RWPE2 (cell line): Measurements from ENCODE around the gene TET1.
"Not testable (repeated sequence)": the region's sequence is repeated elsewhere in the genome, so short reads cannot be mapped to it uniquely, and the experiment has no call there.

Experiments used
- ATAC-seq: fragments of 200-7000 bp; cut with Tn5 transposase; 3 replicates; pipeline ENCODE4 v1.9.1; 2021; ENCODE audit warnings: low read depth
- DNase-seq: peaks from one replicate; pipeline ENCODE4 v3.0.0-alpha.2; 2020; ENCODE audit warnings: low spot score
- H3K27ac ChIP-seq: fragments of 450-650 bp; 2 replicates; pipeline ENCODE4 v1.5.1; 2017; ENCODE audit warnings: mild to moderate bottlenecking; ENCODE audit not compliant: poor library complexity, severe bottlenecking
- H3K27me3 ChIP-seq: fragments of 250-450 bp; sonication (Bioruptor Pico); 2 replicates; pipeline ENCODE4 v1.5.1; 2021; ENCODE audit warnings: mild to moderate bottlenecking, moderate library complexity; ENCODE audit not compliant: insufficient read depth, poor library complexity, severe bottlenecking
- H3K36me3 ChIP-seq: fragments of 250-450 bp; sonication (Bioruptor Pico); 2 replicates; pipeline ENCODE4 v1.5.1; 2020; ENCODE audit warnings: low read depth, mild to moderate bottlenecking, moderate library complexity
- H3K4me1 ChIP-seq: fragments of 250-450 bp; sonication (Bioruptor Pico); 2 replicates; pipeline ENCODE4 v1.5.1; 2021; ENCODE audit warnings: mild to moderate bottlenecking, moderate library complexity; ENCODE audit not compliant: insufficient read depth, poor library complexity, severe bottlenecking
- H3K4me3 ChIP-seq: fragments of 250-450 bp; sonication (Bioruptor Pico); 2 replicates; pipeline ENCODE4 v1.5.1; 2021; ENCODE audit warnings: mild to moderate bottlenecking, moderate library complexity; ENCODE audit not compliant: severe bottlenecking
- H3K9me3 ChIP-seq: fragments of 250-450 bp; sonication (Bioruptor Pico); 2 replicates; pipeline ENCODE4 v1.5.1; 2021; ENCODE audit warnings: mild to moderate bottlenecking, moderate library complexity; ENCODE audit not compliant: severe bottlenecking
- CTCF ChIP-seq: fragments of 450-650 bp; IDR thresholded peaks from one replicate; pipeline ENCODE4 v1.5.1; 2017; ENCODE audit warnings: mild to moderate bottlenecking, moderate library complexity; ENCODE audit not compliant: poor library complexity, severe bottlenecking

Gene TET1

GRCh38 chr10:68619595-68619994 lies 59.5 kb downstream of the TET1 start:
- Histone ChIP-seq H3K27me3 (no peaks in the 10 kb centered on the region), H3K36me3 (no peaks in the 10 kb centered on the region), H3K4me3 (no peak overlapping the region), H3K4me1 (no peaks in the 10 kb centered on the region), H3K27ac (no peak overlapping the region), H3K9me3 (no peaks in the 10 kb centered on the region)
- ATAC-seq: no peak
- TF ChIP-seq CTCF: no peak
- DNase-seq: no peak

- no peaks in the 10 kb centered on the region for H3K27me3 ChIP-seq
- H3K4me1 ChIP-seq: no peaks in the 10 kb centered on the region
- H3K36me3 ChIP-seq: no peaks in the 10 kb centered on the region
- H3K27ac ChIP-seq: no peak overlapping the region
- no peak for DNase-seq
- H3K4me3 ChIP-seq: no peak overlapping the region
- no peak for ATAC-seq
- no peaks in the 10 kb centered on the region for H3K9me3 ChIP-seq
- TF ChIP-seq CTCF: no peak
These were observed 65.3 kb downstream of the TET1 start for GRCh38 chr10:68625316-68625921.

GRCh38 chr10:68628576-68629127 lies 68.5 kb downstream of the TET1 start:
- no peak for TF ChIP-seq CTCF
- DNase-seq (no peak), ATAC-seq (no peak)
- Histone ChIP-seq H3K4me1 (no peaks in the 10 kb centered on the region), H3K27me3 (no peaks in the 10 kb centered on the region), H3K9me3 (no peaks in the 10 kb centered on the region), H3K36me3 (no peaks in the 10 kb centered on the region), H3K27ac (no peak overlapping the region), H3K4me3 (no peak overlapping the region)

- H3K36me3 ChIP-seq, ATAC-seq, H3K4me1 ChIP-seq, DNase-seq, H3K27ac ChIP-seq, H3K9me3 ChIP-seq, H3K27me3 ChIP-seq, H3K4me3 ChIP-seq: not testable (repeated sequence)
These were observed 72.1 kb downstream of the TET1 start for GRCh38 chr10:68632271-68632560.

- ATAC-seq (no peak), DNase-seq (no peak)
- Histone ChIP-seq H3K4me1 (no peaks in the 10 kb centered on the region), H3K36me3 (no peaks in the 10 kb centered on the region), H3K4me3 (no peak overlapping the region), H3K9me3 (no peaks in the 10 kb centered on the region), H3K27me3 (no peaks in the 10 kb centered on the region), H3K27ac (no peak overlapping the region)
- TF ChIP-seq CTCF: no peak
These were observed 73.1 kb downstream of the TET1 start for GRCh38 chr10:68633281-68633680.
